Measurements from ENCODE around the gene NUP43.

The NUP43 gene

DNA sequence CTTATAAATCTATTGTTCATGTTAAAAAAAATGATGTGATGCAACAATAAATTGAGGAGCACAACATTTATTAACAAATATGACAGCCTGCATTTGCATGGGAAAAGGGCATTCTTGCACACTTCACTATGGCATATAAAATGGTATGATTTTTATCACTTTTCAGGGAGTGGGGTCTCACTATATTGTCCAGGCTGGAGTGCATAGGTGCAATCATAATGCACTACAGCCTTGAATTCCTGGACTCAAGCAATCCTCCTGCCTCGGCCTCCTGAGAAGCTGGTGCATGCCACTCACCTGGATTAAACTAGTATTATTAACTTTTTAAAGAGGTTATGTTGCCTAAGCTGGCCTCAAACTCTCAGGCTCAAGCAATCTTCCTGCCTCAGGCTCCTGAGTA lies 11.4 kb downstream of the NUP43 start:
- Histone ChIP-seq H3K27me3 (ENCODE audit: insufficient read depth, low read length) (no peaks in the 10 kb centered on the region), H3K4me1 (ENCODE audit: insufficient read depth, low read length, severe bottlenecking) (no peaks in the 10 kb centered on the region), H3K4me3 (ENCODE audit: low read depth, low read length, poor library complexity, severe bottlenecking) (no peak overlapping the region), H3K9me2 (ENCODE audit: low read depth, low read length) (no peaks in the 10 kb centered on the region), H3K36me3 (ENCODE audit: insufficient read depth, low read length) (peaks cover 83% of the 10 kb centered on the region), H3K9ac (ENCODE audit: low read length) (no peak overlapping the region), H3K9me3 (ENCODE audit: low read length) (no peaks in the 10 kb centered on the region), H3F3A (ENCODE audit: insufficient read depth, low read length) (no peaks in the 10 kb centered on the region), H3K27ac (ENCODE audit: low read depth, low read length, poor library complexity, severe bottlenecking) (no peak overlapping the region), H3K79me2 (ENCODE audit: insufficient read depth, low read length) (no peaks in the 10 kb centered on the region), H2AFZ (ENCODE audit: low read length) (no peak overlapping the region), H3K4me2 (ENCODE audit: low read length) (no peak overlapping the region), H4K20me1 (ENCODE audit: insufficient read depth, low read length) (no peaks in the 10 kb centered on the region)
- no peak for TF ChIP-seq CTCF (IDR thresholded peaks at IDR 0.05; ENCODE audit: low read length)
- TF ChIP-seq EZH2 (IDR thresholded peaks at IDR 0.05; ENCODE audit: borderline replicate concordance, low read length) = no peak

DNA sequence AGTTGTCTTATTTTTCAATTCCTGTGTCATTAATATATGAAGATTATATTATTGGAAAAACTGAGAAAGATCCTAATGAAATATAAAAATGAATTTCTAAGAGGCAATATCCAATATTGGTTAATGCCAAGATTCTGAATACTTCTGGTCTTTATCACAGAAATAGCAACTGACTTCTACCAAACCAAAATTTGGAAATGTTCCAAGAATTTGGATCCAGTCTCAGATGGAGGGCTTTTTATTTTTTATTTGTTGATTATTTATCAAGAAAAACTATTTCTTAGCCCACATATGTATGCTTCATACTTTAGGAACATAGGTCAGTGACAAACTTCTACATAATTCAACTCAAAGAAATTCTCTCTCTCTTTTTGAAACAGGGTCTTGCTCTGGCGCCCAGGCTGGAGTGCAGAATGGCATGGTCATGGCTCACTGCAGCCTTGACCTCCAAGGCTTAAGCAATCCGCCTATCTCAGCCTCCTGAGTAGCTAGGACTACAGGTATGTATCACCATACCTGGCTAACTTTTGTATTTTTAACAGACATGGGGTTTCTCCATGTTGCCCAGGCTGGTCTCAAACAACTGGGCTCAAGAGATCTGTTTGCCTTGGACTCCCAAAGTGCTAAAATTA lies 13.1 kb downstream of the NUP43 start:
- Histone ChIP-seq H3K9me3 (ENCODE audit: low read length) (no peaks in the 10 kb centered on the region), H3K9me2 (ENCODE audit: low read depth, low read length) (no peaks in the 10 kb centered on the region), H3K4me3 (ENCODE audit: low read depth, low read length, poor library complexity, severe bottlenecking) (no peak overlapping the region), H3K36me3 (ENCODE audit: insufficient read depth, low read length) (peaks cover 84% of the 10 kb centered on the region), H3K4me2 (ENCODE audit: low read length) (no peak overlapping the region), H3F3A (ENCODE audit: insufficient read depth, low read length) (no peaks in the 10 kb centered on the region), H3K4me1 (ENCODE audit: insufficient read depth, low read length, severe bottlenecking) (no peaks in the 10 kb centered on the region), H3K27ac (ENCODE audit: low read depth, low read length, poor library complexity, severe bottlenecking) (no peak overlapping the region), H3K27me3 (ENCODE audit: insufficient read depth, low read length) (no peaks in the 10 kb centered on the region), H2AFZ (ENCODE audit: low read length) (no peak overlapping the region), H3K79me2 (ENCODE audit: insufficient read depth, low read length) (no peaks in the 10 kb centered on the region), H3K9ac (ENCODE audit: low read length) (no peak overlapping the region), H4K20me1 (ENCODE audit: insufficient read depth, low read length) (no peaks in the 10 kb centered on the region)
- no peak for TF ChIP-seq EZH2 (IDR thresholded peaks at IDR 0.05; ENCODE audit: borderline replicate concordance, low read length)
- no peak for TF ChIP-seq CTCF (IDR thresholded peaks at IDR 0.05; ENCODE audit: low read length)

GRCh38 chr6:149729824-149730223 lies 16.5 kb downstream of the NUP43 start:
- peaks cover 82% of the 10 kb centered on the region for H3K36me3 ChIP-seq (ENCODE audit: insufficient read depth, low read length)
- H3K4me1 ChIP-seq (ENCODE audit: insufficient read depth, low read length, severe bottlenecking) = no peaks in the 10 kb centered on the region
- no peaks in the 10 kb centered on the region for H4K20me1 ChIP-seq (ENCODE audit: insufficient read depth, low read length)
- no peaks in the 10 kb centered on the region for H3K9me3 ChIP-seq (ENCODE audit: low read length)
- TF ChIP-seq CTCF (IDR thresholded peaks at IDR 0.05; ENCODE audit: low read length) (no peak), EZH2 (IDR thresholded peaks at IDR 0.05; ENCODE audit: borderline replicate concordance, low read length) (no peak)
- no peak overlapping the region for H2AFZ ChIP-seq (ENCODE audit: low read length)
- H3K27ac ChIP-seq (ENCODE audit: low read depth, low read length, poor library complexity, severe bottlenecking) = no peak overlapping the region
- no peaks in the 10 kb centered on the region for H3K9me2 ChIP-seq (ENCODE audit: low read depth, low read length)
- H3K27me3 ChIP-seq (ENCODE audit: insufficient read depth, low read length) = no peaks in the 10 kb centered on the region
- H3K4me3 ChIP-seq (ENCODE audit: low read depth, low read length, poor library complexity, severe bottlenecking) = no peak overlapping the region
- H3K4me2 ChIP-seq (ENCODE audit: low read length) = no peak overlapping the region
- no peaks in the 10 kb centered on the region for H3F3A ChIP-seq (ENCODE audit: insufficient read depth, low read length)
- no peak overlapping the region for H3K9ac ChIP-seq (ENCODE audit: low read length)
- H3K79me2 ChIP-seq (ENCODE audit: insufficient read depth, low read length) = no peaks in the 10 kb centered on the region

Measured in OCI-LY1 (cell line).